GM10266 (cell line): ENCODE results near the gene FNBP1L.

ENCODE experiments used
- DNase-seq: peaks from one replicate; pipeline ENCODE4 v3.0.0; 2012; ENCODE audit errors: extremely low spot score
- CTCF ChIP-seq: IDR thresholded peaks from 2 replicates; pipeline ENCODE4 v1.5.1; 2012; ENCODE audit warnings: mild to moderate bottlenecking, low read depth; ENCODE audit not compliant: control insufficient read depth, insufficient read depth; ENCODE audit errors: missing control alignments

Gene FNBP1L

GRCh38 chr1:93488207-93488606, 40.3 kb downstream of the FNBP1L start:
- no peak for TF ChIP-seq CTCF
- no peak for DNase-seq

- no peak for TF ChIP-seq CTCF
- no peak for DNase-seq
Observed at GRCh38 chr1:93489756-93490155, 41.8 kb downstream of the FNBP1L start.

GRCh38 chr1:93490357-93490756, 42.4 kb downstream of the FNBP1L start:
- TF ChIP-seq CTCF: no peak
- DNase-seq: no peak

GRCh38 chr1:93495911-93496310, 48.0 kb downstream of the FNBP1L start:
- DNase-seq: no peak
- no peak for TF ChIP-seq CTCF

GRCh38 chr1:93496520-93496919, 48.6 kb downstream of the FNBP1L start:
- no peak for DNase-seq
- no peak for TF ChIP-seq CTCF

- DNase-seq: no peak
- TF ChIP-seq CTCF: no peak
Observed at GRCh38 chr1:93499075-93499474, 51.2 kb downstream of the FNBP1L start.

GRCh38 chr1:93499533-93499932, 51.6 kb downstream of the FNBP1L start:
- no peak for DNase-seq
- TF ChIP-seq CTCF: no peak

- DNase-seq: no peak
- TF ChIP-seq CTCF: no peak
Observed at GRCh38 chr1:93500275-93500674, 52.4 kb downstream of the FNBP1L start.
